Bone marrow (tissue), 2 donors: ENCODE data around the gene NFIC.
"Not testable (repeated sequence)": the region's sequence is repeated elsewhere in the genome, so short reads cannot be mapped to it uniquely, and the experiment has no call there.

ENCODE experiments used
- DNase-seq, 2 donors: peaks; one replicate each; lab custom pipeline; 2025; lab: John Stamatoyannopoulos, UW

NFIC gene

DNA sequence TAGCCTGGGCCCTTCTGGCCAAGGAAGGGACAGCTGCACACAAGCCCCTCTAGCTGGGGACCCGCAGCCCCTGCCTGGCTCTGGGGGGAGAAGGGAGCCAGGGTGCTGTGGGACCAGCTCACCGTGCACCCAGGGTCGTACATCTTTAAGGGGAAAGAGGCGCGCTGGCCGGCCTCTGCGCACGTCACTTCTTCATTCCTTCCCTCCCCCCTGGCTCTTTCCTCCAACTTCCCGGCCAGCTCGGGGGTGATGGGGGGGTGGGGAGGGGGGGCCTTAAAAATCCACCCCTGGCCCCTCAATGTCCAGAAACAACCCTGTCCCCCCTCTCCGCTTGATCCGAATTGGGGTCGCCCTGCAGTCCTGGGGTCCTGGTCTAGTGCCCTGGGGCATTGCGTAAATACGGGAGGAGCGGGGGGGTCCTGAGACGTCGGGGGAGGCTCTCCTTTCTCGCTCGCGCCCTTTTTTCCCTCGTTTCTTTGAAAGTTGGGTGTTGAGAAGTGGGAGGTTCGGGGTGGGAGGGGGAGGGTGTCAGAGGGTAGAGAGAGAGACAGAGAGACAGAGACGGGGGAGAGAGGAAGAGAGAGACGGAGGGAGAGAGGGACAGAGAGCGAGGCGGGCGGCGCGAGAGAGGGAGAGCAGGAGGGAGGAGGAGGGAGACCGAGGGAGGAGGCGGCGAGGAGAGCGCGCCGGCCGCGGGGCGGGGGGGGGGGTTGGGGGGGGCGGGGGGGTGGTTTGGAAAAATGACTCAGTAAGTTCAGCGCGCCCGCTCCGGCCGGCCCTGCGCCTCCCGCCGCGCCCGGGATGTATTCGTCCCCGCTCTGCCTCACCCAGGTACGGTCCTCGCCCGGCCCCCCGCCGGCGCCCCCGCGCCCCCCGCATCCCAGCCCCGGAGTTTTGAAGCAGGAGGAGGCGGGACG is at the start of gene NFIC:
TSS of gene NFIC (plus strand) at position 748 of the 917 bp plus-strand sequence. CDS start at position 802, 54 bp downstream.
- DNase-seq, result peak; percentile 69 to 79

DNA sequence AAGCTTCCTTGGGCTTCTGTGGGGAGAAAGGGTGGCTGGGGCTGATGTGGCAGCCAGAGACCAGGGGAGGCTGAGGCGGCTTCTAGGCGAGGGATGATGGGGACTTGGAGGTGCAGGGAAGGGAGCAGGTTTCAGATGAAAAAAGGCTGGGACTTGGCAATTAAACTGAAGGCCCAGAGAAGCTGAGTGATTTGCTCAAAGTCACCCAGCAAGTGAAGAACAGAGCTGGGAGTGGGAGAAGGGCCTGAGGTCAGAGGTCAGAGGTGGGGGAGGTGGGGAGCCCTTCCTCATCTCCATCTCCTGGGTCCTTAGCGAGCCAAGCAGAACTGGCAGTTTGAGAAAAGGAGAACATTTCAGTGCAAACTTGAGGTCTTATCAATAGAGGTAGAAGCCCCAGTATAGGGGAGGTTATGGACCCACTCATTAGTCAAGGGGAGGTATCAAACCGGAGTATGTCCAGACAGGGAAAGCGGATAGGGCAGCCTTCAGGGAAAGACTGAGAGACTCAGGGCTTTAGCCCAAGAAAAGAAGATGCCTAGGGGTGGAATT is 49.6 kb upstream of the NFIC start:
- DNase-seq, result no peak

DNA sequence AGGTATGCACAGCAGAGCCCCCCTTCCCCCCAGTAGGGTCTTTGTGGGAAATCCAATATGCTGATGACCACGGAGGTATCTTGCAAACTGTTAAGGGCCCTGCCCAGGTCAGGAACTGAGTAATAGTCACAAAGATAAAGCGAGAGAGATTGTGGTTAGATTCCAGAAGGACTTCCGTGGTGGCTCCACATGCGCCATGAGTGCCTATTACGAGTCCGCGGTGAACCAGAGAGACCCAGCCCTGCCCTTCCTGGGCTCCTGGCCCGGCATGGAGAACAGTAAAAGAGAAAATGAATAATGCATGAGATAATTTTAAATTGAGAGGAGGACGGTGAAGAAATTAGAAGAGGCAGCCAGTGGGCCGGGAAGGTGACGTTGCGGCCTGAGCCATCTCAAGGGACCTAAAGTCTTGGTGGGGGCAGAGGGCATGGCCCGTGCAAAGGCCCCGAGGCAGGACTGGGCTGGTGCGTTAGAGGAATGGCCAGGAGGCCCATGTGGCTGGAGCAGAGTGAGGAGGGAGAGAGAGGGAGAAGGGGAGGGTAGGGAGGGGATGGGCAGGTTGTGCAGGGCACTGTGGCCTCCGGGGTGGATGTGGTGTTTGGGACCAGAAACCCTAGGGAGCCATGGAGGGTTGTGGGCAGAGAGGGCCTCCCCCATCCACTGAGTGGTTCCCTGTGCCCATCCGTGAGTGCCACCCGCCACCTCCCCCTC is 46.6 kb upstream of the NFIC start:
- DNase-seq, result no peak

DNA sequence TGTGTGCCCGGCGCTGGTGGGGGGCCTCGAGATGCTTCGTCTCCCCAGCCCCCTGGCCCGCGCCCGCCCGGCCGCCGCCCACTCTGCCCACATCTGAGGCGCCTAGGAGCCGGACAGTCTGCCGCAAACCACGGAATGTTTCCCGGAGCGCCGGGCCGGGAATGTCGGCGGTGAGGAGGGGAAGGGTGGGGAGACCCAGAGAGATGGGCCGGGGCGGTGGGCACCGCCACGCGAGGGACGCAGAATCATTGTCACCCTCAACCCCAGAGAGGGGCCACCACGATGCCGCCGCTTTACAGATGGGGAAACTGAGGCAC is 46.1 kb upstream of the NFIC start:
- DNase-seq, result no peak

DNA sequence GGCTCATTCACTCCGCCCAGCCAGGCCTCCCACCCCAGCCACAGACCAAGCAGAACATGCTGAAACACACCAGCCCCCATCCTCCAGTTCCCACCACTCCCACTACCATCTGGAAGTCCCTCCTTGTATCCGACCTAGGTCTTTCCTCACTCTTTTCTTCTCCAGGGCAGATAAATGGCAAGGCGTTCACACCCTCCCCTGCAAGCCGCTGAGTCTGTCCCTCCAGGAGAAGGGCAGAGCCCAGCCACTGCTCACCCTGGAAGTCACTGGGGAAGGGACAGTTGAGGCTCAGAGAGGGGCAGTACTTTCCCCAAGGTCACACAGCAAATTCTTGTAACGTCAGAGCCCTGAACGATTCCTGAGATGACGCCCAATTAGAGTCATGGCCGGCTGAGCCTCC is 45.5 kb upstream of the NFIC start:
- DNase-seq, result no peak

DNA sequence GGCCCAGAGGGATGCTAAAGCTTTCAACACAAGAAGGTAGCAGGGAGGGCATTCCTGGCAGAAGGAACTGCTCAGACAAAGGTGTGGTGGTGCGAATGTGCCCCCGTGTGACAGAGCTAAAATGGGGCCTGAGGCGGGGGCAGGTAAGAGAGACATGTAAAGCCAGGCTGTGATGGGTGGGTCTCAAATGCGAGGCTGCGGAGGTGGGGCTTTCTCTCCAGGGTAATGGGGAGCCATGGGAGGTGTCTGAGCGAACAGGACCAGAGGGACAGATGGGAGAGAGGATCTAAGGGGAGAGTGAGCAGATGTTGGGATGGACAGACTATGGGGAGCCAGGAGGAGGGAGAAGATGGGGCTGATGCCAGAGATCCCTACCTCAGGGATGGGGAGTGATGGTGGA is 44.7 kb upstream of the NFIC start:
- no peak for DNase-seq

DNA sequence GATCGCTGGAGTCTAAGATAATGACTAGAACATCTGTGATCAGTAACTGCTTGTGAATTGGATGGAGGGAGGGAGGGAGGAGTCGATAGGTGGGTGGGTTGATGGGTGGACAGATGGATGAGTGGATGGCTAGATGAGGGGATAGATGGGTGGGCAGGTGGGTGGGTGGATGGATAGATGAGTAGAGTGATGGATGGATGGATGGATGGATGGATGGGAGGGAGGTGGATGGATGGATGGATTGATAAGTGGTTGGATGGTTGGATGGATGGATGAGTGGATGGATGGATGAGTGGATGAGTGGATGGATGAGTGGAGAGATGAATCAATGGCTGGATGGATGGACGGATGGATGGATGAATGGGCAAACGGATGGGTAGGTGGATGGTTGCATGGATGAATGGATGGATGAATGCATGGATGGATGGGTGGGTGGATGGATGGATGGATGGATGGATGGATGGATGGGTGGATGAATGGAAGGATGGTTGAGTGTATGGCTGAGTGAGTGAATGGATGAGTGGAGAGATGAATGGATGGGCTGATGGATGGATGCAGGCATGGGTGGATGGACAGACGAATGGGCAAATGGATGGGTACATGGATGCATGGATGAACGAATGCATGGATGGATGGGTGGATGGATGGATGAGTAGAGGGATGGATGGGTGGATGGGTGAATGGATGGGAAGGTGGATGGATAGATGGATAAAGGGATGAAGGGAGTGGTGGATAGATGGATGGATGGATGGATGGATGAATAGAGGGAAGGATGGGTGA is 44.0 kb upstream of the NFIC start:
- DNase-seq, result no peak

DNA sequence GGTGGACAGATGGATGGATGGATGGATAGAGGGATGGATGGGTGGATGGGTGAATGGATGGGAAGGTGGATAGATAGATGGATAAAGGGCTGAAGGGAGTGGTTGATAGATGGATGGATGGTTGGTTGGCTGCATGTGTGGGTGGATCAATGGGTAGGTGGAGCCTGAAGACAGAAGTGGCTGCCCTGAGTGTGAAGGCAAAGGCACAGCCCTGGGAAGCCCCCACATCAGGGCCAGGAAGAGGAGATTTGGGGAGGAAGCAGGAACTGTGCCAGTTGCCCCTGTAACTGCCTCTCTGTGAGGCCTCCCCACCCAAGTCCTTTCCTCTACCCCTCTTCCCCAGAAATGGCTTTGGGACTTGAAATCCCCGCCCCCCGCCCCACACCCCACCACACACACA is 43.4 kb upstream of the NFIC start:
- no peak for DNase-seq

DNA sequence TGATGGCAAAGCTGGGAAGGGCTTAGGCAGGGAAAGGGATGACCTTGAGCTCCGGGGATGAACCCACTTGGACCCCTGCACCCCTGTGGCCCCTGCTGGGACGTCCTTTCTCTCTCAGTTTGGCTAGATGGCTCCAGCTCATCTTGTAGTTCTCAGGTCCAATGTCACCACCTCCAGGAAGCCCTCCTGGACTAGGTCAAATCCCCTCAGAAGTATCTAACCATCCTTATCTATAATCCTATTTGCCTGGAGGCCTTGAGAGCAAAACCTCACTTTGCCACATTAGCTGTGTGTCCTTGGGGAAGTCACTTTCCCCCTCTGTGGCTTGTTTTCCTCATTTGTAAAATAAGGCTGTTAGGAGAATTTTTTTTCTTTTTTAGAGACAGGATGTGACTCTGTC is 42.7 kb upstream of the NFIC start:
- DNase-seq, result no peak

DNA sequence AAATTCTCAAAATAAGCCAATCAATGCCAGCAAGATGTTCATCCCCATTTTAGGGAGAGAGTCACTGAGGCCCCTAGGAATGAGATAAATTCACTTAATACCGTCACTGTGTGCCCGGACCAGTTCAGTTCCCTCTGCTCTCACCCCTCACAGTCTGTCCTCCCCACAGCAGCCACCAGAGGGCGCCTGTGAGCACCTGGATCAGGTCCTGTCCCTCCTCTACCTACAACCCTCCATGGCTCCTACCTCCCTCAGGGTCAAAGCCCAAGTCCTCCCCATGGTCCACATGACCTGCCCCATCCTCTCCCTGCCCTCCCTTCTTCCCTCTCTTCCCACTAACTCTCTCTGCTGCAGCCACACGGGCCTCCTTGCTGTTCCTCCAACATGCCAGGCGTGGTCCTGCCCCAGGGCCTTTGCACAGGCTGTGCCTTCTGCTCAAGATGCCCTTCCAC is 42.0 kb upstream of the NFIC start:
- DNase-seq, result peak; percentile 11 to 36

DNA sequence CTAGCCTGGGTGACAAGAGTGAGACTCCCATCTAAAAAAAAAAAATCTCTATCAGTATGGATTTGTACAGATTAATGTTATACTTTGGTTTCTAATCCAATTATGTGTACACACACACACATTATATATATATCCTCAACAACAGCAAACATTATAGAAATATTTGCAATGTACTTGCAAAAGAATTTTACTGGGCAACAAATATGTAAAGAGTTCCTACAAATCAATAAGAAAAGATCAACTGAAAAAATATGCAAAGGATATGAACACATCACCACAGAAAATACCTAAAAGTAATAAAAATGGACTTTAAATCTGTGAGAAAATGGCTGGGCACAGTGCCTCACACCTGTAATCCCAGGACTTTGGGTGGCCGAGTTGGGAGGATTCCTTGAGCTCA is 40.9 kb upstream of the NFIC start:
- DNase-seq, result no peak

DNA sequence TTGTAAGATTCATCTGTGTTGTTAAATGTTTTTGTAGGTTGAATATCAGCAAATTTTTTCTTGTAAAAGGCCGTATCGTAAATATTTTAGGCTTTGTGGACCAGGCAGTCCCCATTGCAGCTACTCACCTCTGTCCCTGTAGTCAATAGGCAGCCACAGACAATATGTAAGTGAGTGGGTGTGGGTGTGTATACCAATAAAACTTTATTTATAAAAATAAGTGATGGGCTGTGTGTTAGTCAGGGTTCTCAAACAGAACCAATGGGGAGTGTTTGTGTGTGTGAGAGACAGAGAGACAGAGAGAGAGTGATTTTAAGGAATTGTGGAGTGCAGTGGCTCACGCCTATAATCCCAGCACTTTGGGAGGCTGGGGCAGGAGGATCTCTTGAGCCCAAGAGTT is 37.6 kb upstream of the NFIC start:
- DNase-seq, result no peak

DNA sequence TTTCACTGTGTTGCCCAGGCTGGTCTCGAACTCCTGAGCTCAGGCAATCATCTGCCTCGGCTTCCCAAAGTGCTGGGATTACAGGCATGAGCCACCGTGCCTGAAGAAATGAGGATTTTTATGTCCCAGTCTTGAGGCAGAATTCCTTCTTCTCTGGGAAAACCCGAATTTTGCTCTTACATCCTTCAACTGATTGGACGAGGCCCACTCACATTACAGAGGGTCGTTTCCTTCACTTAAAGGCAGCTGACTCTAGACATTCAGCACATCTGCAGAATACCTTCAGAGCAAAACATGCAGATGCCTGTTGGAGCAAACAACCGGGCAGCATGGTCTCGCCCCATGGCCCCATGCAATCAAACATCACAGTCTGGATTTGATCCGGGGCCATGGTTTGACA is 36.3 kb upstream of the NFIC start:
- no peak for DNase-seq

DNA sequence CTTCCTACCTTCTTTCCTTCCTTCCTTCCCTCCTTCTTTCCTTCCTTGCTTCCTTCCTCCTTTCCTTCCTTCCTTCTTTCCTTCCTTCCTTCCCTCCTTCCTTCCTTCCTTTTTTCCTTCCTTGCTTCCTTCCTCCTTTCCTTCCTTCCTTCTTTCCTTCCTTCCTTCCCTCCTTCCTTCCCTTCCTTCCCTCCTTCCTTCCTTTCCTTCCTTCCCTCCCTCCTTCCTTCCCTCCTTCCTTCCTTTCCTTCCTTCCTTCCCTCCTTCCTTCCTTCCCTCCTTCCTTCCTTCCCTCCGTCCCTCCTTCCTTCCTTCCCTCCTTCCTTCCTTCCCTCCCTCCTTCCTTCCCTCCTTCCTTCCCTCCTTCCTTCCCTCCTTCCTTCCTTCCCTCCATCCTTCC is 34.2 kb upstream of the NFIC start:
- DNase-seq, result not testable (repeated sequence)

DNA sequence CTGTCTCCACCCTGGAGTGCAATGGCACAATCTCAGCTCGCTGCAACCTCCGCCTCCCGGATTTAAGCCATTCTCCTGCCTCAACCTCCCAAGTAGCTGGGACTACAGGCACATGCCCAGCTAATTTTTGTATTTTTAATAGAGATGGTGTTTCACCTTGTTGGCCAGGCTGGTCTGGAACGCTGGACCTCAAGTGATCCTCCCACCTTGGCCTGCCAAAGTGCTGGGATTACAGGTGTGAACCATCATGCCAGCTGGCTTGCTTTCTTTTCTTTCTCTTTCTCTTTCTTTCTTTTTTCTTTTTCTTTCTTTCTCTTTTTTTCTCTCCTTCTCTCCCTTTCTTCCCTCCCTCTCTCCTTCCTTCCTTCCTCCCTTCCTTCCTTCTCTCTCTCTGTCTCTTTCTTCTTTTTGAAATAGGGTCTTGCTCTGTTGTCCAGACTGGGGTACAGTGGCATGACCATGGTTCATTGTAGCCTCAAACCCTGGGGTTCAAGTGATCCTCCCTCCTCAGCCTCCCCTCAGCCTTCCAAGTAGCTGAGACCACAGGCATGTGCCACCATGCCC is 33.3 kb upstream of the NFIC start:
- DNase-seq, result no peak

DNA sequence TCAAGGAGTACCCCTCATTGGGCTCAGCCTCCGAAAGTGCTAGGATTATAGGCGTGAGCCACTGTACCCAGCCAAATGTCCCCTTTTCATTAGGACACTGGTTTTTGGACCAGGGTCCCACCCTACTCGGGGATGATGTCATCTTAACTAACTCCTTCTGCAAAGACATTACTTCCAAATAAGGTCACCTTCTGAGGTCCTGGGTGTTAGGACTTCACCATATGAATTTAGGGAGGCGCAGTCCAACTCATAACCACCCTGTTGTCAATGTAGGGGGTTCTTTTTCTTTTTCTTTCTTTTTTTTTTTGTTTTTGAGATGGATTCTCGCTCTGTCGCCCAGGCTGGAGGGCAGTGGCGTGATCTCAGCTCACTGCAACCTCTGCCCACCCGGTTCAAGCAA is 32.7 kb upstream of the NFIC start:
- no peak for DNase-seq

DNA sequence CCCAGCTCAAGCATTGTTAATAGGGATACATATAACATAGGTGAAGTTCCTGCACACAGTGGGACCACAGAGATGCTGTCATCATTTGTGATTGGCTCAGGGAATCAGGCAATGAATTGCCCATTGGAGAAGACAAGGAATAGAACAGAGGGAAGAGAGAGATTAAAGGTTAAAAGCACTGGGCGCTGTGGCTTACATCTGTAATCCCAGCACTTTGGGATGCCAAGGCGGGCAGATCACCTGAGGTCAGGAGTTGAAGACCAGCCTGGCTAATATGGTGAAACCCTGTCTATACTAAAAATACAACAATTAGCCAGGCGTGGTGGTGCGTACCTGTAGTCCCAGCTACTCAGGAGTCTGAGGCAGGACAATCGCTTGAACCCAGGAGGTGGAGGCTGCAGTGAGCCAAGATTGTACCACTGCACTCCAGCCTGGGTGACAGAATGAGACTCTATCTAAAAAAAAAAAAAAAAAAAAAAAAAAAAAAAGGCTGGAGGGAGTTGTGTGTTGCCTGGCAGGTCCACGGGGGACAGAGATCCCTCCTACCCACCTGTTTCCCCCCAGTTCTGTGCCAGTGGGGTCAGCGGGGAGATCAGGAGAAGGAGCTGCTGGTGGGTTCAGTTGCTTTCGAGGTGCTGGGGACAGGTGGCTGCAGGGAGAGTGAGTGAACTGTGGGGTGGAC is 31.5 kb upstream of the NFIC start:
- not testable (repeated sequence) for DNase-seq

DNA sequence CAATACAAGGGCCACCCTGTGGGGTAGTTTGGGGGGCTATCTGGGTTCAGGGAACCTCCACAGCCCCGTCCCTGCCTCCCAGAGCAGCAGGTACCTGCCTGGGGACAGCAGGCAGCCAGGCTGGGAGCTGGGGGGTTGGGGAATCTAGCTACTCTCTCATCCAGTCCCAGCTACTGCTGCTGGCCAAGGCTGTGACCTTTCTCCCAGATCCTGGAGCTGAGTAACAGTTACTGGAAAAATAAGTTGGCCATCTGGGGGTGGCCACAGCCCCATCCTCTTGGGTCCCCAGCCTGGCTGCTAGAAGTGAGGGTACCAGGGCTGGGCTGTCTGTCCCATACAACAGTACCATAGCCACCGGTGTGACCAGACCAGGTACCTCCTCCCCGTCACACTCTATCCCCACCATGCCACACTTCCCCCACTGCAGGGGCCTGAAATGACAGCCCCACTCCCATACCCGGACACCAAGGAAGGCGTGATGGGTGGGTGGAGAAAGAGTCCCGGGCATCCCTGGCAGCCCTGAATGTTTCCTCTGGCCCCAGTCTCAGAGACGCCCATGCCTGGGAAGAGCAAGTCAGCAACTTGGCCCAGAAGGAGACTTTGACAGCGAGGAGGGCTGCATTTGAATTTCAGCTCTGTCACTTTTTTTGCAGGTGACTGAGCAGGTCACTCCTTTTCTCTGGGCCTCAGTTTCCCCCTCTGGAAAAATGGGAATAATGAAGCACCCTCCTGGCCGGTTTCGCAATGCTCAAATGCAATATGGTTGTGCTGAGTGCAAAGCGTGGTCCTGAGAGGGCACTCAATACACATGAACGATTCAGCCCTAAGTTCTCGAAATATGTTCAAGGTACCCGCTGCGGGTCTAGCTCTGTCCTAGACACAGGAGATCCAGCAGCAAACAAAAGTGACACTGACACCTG is 30.7 kb upstream of the NFIC start:
- no peak for DNase-seq

DNA sequence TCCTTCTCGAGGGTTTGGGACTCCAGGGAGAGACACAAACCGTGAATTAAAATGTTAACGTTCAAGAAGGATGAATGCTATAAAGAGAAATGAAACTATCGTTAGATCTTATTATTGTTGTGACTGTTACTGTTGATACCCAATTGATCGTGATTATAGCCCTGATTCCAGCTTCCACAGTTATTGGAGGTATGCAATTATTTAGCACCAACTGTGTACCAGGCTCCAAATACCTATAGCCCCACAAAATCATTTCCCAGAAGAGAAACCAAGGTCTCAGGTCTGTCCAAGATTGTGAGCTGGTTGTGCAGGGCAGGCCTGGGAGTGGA is 30.1 kb upstream of the NFIC start:
- no peak for DNase-seq
